SU-DHL-6 (cell line): ENCODE results near the gene MED26.
"Not testable (repeated sequence)": the region's sequence is repeated elsewhere in the genome, so short reads cannot be mapped to it uniquely, and the experiment has no call there.

Experiments
- H2AFZ ChIP-seq: fragments of 200-600 bp; sonication (generic); 2 replicates; pipeline ENCODE4 v1.6.1; 2014; ENCODE audit warnings: low read depth, mild to moderate bottlenecking, moderate library complexity, mixed read lengths, antibody characterized with exemption, low read length; ENCODE audit not compliant: severe bottlenecking
- H3F3A ChIP-seq: fragments of 200-600 bp; shearing (Covaris generic); 2 replicates; pipeline ENCODE4 v1.6.0; 2016; ENCODE audit warnings: antibody characterized with exemption, mild to moderate bottlenecking; ENCODE audit not compliant: insufficient read depth
- H3K27ac ChIP-seq: fragments of 200-600 bp; sonication (generic); 2 replicates; pipeline ENCODE4 v1.5.1; 2016; ENCODE audit warnings: low read depth, mild to moderate bottlenecking, low read length, moderate library complexity, mixed read lengths
- H3K27me3 ChIP-seq: fragments of 200-600 bp; sonication (generic), shearing (Covaris generic); 2 replicates; pipeline ENCODE4 v1.6.0; 2014; ENCODE audit warnings: mild to moderate bottlenecking, low read length
- H3K36me3 ChIP-seq: fragments of 200-600 bp; sonication (generic); 2 replicates; pipeline ENCODE4 v1.6.1; 2014; ENCODE audit warnings: mild to moderate bottlenecking, low read length, mixed read lengths
- H3K4me2 ChIP-seq: fragments of 300-600, 200-600 bp; shearing (Covaris generic), sonication (generic); 2 replicates; pipeline ENCODE4 v1.6.0; 2014; ENCODE audit warnings: low read length, low read depth, mild to moderate bottlenecking; ENCODE audit not compliant: poor library complexity, severe bottlenecking
- H3K4me3 ChIP-seq: fragments of 200-600 bp; sonication (generic); 2 replicates; pipeline ENCODE4 v1.5.1; 2014; ENCODE audit warnings: antibody characterized with exemption, low read length, mild to moderate bottlenecking, mixed read lengths; ENCODE audit not compliant: insufficient read depth, poor library complexity, severe bottlenecking
- H3K79me2 ChIP-seq: fragments of 200-600 bp; sonication (generic); 2 replicates; pipeline ENCODE4 v1.6.1; 2014; ENCODE audit warnings: mild to moderate bottlenecking, low read length, moderate library complexity; ENCODE audit not compliant: insufficient read depth
- H3K9ac ChIP-seq: fragments of 200-600 bp; sonication (generic); 2 replicates; pipeline ENCODE4 v1.7.0; 2014; ENCODE audit warnings: mild to moderate bottlenecking, low read length
- H3K9me2 ChIP-seq: fragments of 200-600 bp; sonication (generic); replicated peaks from 2 replicates; pipeline ENCODE4 v1.6.1; 2014; ENCODE audit warnings: low read length; ENCODE audit not compliant: insufficient read depth
- H3K9me3 ChIP-seq: fragments of 200-600 bp; sonication (generic); 2 replicates; pipeline ENCODE4 v1.6.1; 2014; ENCODE audit warnings: low read length, mixed read lengths; ENCODE audit not compliant: insufficient read depth
- H4K20me1 ChIP-seq: fragments of 200-600 bp; sonication (generic); 2 replicates; pipeline ENCODE4 v1.6.1; 2014; ENCODE audit warnings: low read depth, mild to moderate bottlenecking, antibody characterized with exemption, low read length, moderate library complexity, mixed read lengths
- CTCF ChIP-seq: fragments of 200-600 bp; sonication (generic); IDR thresholded peaks from one replicate; pipeline ENCODE4 v1.5.1; 2017; ENCODE audit warnings: antibody characterized with exemption, mild to moderate bottlenecking, low read length, moderate library complexity; ENCODE audit not compliant: insufficient read depth, poor library complexity, severe bottlenecking
- EZH2phosphoT487 ChIP-seq: fragments of 200-600 bp; sonication (generic), shearing (Covaris generic); conservative IDR thresholded peaks from 2 replicates; pipeline ENCODE4 v1.6.1; 2018; ENCODE audit warnings: mild to moderate bottlenecking, antibody characterized with exemption, low read length, moderate library complexity, mixed read lengths

Gene MED26

DNA sequence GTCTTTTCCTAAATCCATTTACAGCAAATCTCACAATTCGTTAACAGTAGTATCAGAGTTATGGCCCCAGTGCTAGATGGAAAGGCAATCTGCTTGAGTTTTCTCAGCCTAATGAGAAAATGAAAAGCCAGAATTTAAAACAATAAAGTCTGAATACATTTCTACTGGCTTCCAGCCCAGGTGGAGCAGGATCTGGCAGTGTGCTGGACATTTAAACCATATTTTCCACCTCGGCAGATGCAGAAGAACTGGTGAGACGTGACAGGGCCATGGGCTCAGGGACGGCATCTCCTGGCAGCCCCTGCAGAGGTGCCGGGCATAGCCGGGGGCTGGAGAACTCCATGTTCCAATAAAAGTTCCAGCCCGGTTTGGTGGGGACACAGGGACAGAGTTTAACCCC lies 24.9 kb upstream of the MED26 start:
- Histone ChIP-seq H3K9me2 (no peaks in the 10 kb centered on the region), H3F3A (0 out of 2 replicates have a peak, but pooled peaks cover 2% of the 10 kb centered on the region), H3K4me3 (no peak overlapping the region), H3K27ac (no peak overlapping the region), H3K79me2 (peaks cover 34% of the 10 kb centered on the region), H3K9ac (no peak overlapping the region), H3K4me2 (no peak overlapping the region), H3K9me3 (no peaks in the 10 kb centered on the region), H3K27me3 (no peaks in the 10 kb centered on the region), H3K36me3 (no peaks in the 10 kb centered on the region; the same call in 1 of the 2 replicates), H2AFZ (no peak overlapping the region), H4K20me1 (peaks cover under 1% of the 10 kb centered on the region; the same call in 1 of the 2 replicates)
- TF ChIP-seq EZH2phosphoT487 (no peak), CTCF (no peak)

- H3K27me3 ChIP-seq, H2AFZ ChIP-seq, H3K4me2 ChIP-seq, H3K9ac ChIP-seq, H3F3A ChIP-seq, H3K36me3 ChIP-seq, H3K9me2 ChIP-seq, H3K9me3 ChIP-seq, H4K20me1 ChIP-seq, H3K4me3 ChIP-seq, H3K27ac ChIP-seq: not testable (repeated sequence)
- H3K79me2 ChIP-seq: peaks cover 25% of the 10 kb centered on the region
Measured at GRCh38 chr19:16651421-16652188, 23.6 kb upstream of the MED26 start.

- Histone ChIP-seq H3K4me2 (no peak overlapping the region), H4K20me1 (no peaks in the 10 kb centered on the region), H3F3A (0 out of 2 replicates have a peak, but pooled peaks cover 2% of the 10 kb centered on the region), H3K27me3 (no peaks in the 10 kb centered on the region), H3K27ac (no peak overlapping the region), H3K36me3 (0 out of 2 replicates have a peak, but pooled peaks cover 6% of the 10 kb centered on the region), H3K9ac (no peak overlapping the region), H2AFZ (no peak overlapping the region), H3K9me3 (no peaks in the 10 kb centered on the region), H3K4me3 (no peak overlapping the region), H3K9me2 (no peaks in the 10 kb centered on the region), H3K79me2 (peaks cover 26% of the 10 kb centered on the region)
- TF ChIP-seq EZH2phosphoT487 (no peak), CTCF (no peak)
Measured at GRCh38 chr19:16650821-16651220, 22.8 kb upstream of the MED26 start.

DNA sequence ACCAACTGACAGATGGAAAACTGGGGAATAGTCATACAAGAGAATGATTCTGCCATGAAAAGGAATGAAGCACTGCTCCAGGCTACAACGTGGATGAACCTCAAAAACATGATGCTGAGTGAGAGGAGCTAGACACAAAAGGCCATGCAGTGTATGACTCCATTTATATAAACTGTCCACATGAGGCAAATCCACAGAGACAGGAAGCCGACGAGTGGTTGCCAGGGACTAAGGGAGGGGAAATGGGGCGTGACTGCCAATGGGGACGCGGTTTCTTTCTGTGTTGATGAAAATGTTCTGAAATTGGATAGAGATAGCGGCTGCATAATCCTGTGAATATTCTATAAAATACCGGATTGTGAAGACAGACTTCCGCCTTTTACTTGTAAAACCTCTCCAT lies 21.7 kb upstream of the MED26 start:
- Histone ChIP-seq H3K27ac (no peak overlapping the region), H2AFZ (no peak overlapping the region), H3K27me3 (no peaks in the 10 kb centered on the region), H3K9me2 (no peaks in the 10 kb centered on the region), H3K4me2 (no peak overlapping the region), H3F3A (0 out of 2 replicates have a peak, but pooled peaks cover 2% of the 10 kb centered on the region), H4K20me1 (no peaks in the 10 kb centered on the region; the same call in 1 of the 2 replicates), H3K36me3 (peaks cover 11% of the 10 kb centered on the region; the same call in 1 of the 2 replicates), H3K9me3 (no peaks in the 10 kb centered on the region), H3K9ac (no peak overlapping the region), H3K4me3 (no peak overlapping the region), H3K79me2 (peaks cover 29% of the 10 kb centered on the region)
- TF ChIP-seq EZH2phosphoT487 (no peak), CTCF (no peak)
